ENCODE measurements around the gene TRPC4AP.

GRCh38 chr20:34967421-34967820 is 125.2 kb downstream of the TRPC4AP start:
- no peak for TF ChIP-seq CTCF (IDR thresholded peaks at IDR 0.05)
- TF ChIP-seq POLR2A (IDR thresholded peaks at IDR 0.05), result no peak
